Measurements from ENCODE around the gene PROM2. TPM values are rescaled to one million over a fixed set of nuclear protein-coding genes. Genes with fewer than 3 reads are reported as not detected.

PROM2 gene
- total RNA-seq, 4 donors from 2014 or later: 0.50 to 3.2 (median 2.1) TPM

- Histone ChIP-seq H3K27ac (replicated peaks in 1 of 4) (no peak overlapping the region), H3K36me3 (no peaks in the 10 kb centered on the region), H3K4me1 (no peaks in the 10 kb centered on the region), H3K27me3 (peaks cover 0 to 40% (median 0%) of the 10 kb centered on the region in 4 donors), H3K4me3 (no peak overlapping the region), H3K9me3 (no peaks in the 10 kb centered on the region)
- DNase-seq (ENCODE audit: extremely low spot score): no peak
- TF ChIP-seq, protein P1, sequence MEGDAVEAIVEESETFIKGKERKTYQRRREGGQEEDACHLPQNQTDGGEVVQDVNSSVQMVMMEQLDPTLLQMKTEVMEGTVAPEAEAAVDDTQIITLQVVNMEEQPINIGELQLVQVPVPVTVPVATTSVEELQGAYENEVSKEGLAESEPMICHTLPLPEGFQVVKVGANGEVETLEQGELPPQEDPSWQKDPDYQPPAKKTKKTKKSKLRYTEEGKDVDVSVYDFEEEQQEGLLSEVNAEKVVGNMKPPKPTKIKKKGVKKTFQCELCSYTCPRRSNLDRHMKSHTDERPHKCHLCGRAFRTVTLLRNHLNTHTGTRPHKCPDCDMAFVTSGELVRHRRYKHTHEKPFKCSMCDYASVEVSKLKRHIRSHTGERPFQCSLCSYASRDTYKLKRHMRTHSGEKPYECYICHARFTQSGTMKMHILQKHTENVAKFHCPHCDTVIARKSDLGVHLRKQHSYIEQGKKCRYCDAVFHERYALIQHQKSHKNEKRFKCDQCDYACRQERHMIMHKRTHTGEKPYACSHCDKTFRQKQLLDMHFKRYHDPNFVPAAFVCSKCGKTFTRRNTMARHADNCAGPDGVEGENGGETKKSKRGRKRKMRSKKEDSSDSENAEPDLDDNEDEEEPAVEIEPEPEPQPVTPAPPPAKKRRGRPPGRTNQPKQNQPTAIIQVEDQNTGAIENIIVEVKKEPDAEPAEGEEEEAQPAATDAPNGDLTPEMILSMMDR (IDR thresholded peaks at IDR 0.05): no peak
- TF ChIP-seq POLR2A (IDR thresholded peaks at IDR 0.05; ENCODE audit: low read depth) (no peak), EP300 (IDR thresholded peaks at IDR 0.05) (no peak), POLR2AphosphoS5 (IDR thresholded peaks at IDR 0.05) (no peak)
- no CpG with 5 or more reads among the region's 4 CpGs for WGBS
- intact Hi-C loops (cut with DNase I): no loop called here
Observed at GRCh38 chr2:95310651-95311050, 36.4 kb downstream of the PROM2 start.

- H3K36me3 ChIP-seq: no peaks in the 10 kb centered on the region
- TF ChIP-seq, protein P1 (IDR thresholded peaks at IDR 0.05): no peak
- TF ChIP-seq POLR2AphosphoS5 (IDR thresholded peaks at IDR 0.05) (no peak), EP300 (IDR thresholded peaks at IDR 0.05) (no peak), POLR2A (IDR thresholded peaks at IDR 0.05; ENCODE audit: low read depth) (no peak)
- H3K9me3 ChIP-seq: no peaks in the 10 kb centered on the region
- WGBS: 97% methylated on average over 17 of the region's 26 CpGs
- H3K4me3 ChIP-seq: no peak overlapping the region
- peaks cover 0 to 40% (median 0%) of the 10 kb centered on the region in 4 donors for H3K27me3 ChIP-seq
- intact Hi-C loops (cut with DNase I): no loop called here
- DNase-seq (ENCODE audit: extremely low spot score): no peak
- no peak overlapping the region for H3K27ac ChIP-seq (replicated peaks in 1 of 4)
- H3K4me1 ChIP-seq: no peaks in the 10 kb centered on the region
Observed at GRCh38 chr2:95311815-95312542, 37.7 kb downstream of the PROM2 start.

DNA sequence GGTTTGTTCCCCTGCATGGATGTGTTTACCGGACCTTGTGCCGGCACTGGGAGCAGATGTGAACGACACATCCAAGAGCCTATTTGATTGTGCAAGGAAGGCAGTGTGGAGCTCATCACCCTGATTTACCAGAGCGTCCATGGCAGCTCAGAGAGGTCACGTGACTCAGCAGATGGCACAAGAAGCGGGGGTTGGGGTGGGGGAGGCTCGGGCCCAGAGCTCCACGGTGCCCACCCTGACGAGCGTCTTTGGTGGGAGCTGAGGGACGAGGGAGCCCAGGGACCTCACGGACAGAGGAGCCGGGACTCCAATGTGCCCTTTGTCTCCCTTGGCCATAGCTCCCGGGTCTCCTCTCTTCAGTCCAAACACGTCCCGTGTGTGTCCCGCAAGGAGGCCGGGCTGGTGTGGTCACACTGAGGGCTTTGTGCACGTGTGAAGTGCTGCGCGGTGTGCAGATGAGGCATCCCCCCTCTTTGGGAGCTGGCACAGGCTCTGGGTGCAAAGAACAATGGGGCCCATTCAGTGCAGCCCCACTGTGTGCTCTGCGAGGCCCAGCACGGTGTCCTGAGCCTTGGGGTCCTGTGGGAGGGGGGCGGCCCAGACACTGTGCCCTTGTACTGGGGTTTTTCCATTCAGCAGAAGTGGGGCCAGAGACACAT lies 38.4 kb downstream of the PROM2 start:
- WGBS: 74% methylated on average over 12 of the region's 24 CpGs
- intact Hi-C loops (cut with DNase I): no loop called here
- TF ChIP-seq, protein P1 (IDR thresholded peaks at IDR 0.05): no peak

GRCh38 chr2:95313296-95314131 lies 39.3 kb downstream of the PROM2 start:
- no peaks in the 10 kb centered on the region for H3K4me1 ChIP-seq
- no peak overlapping the region for H3K4me3 ChIP-seq
- no peaks in the 10 kb centered on the region for H3K9me3 ChIP-seq
- WGBS: 87% methylated on average over 14 of the region's 16 CpGs
- peaks cover 0 to 34% (median 0%) of the 10 kb centered on the region in 4 donors for H3K27me3 ChIP-seq
- intact Hi-C loops (cut with DNase I): no loop called here
- H3K27ac ChIP-seq (replicated peaks in 1 of 4): no peak overlapping the region
- TF ChIP-seq POLR2AphosphoS5 (IDR thresholded peaks at IDR 0.05) (no peak), EP300 (IDR thresholded peaks at IDR 0.05) (no peak), POLR2A (IDR thresholded peaks at IDR 0.05; ENCODE audit: low read depth) (no peak)
- TF ChIP-seq, protein P1 (IDR thresholded peaks at IDR 0.05): no peak
- no peaks in the 10 kb centered on the region for H3K36me3 ChIP-seq
- no peak for DNase-seq (ENCODE audit: extremely low spot score)

More for the DNA sequence above, 38.4 kb downstream of the PROM2 start:
- Histone ChIP-seq H3K27me3 (peaks cover 0 to 34% (median 0%) of the 10 kb centered on the region in 4 donors), H3K27ac (replicated peaks in 1 of 4) (no peak overlapping the region), H3K36me3 (no peaks in the 10 kb centered on the region), H3K9me3 (no peaks in the 10 kb centered on the region), H3K4me1 (no peaks in the 10 kb centered on the region), H3K4me3 (no peak overlapping the region)
- no peak for DNase-seq (ENCODE audit: extremely low spot score)
